Activated effector memory CD4-positive, alpha-beta T cell treated with Interleukin-2 at 50 U/mL for 16 hours (primary cell): ENCODE data around the gene IRF2BP2.

Experiments
- DNase-seq: peaks from one replicate; pipeline ENCODE4 v3.0.0-alpha.2; 2020

IRF2BP2 gene

DNA sequence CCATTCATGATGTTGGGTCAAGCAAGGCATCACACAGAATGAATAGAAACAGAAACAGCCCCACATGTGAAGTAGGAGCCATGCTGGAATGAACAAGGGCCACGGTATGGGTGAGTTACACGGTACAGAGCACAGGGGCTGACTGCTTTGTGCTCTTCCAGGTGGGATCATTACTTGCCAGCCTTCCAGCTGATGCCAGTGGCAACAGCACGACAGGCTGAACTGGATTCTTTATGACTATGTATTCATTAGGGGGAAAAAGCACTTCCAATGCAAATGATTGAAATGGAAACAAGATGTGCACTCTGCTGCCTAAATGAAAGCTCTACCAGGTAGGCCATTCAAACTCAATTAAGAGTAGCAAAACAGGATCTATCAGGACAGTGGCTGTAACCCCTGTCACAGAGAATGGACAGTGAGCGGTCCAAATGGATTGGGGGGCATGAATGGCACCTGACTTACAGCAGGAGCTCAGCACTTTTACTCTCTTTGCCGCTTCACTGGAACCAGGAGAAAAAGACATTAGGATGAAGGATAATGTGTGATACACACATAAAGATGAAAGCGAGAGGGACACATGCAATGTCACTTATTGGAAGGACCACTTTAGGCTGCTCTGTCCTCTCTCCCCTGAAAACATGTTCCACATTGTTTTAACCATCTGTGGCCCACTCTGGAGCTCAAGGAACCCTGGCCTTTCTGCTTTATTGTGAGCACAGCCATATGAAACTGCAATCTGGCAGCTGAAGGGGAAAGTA lies 23.4 kb upstream of the IRF2BP2 start:
- no peak for DNase-seq

DNA sequence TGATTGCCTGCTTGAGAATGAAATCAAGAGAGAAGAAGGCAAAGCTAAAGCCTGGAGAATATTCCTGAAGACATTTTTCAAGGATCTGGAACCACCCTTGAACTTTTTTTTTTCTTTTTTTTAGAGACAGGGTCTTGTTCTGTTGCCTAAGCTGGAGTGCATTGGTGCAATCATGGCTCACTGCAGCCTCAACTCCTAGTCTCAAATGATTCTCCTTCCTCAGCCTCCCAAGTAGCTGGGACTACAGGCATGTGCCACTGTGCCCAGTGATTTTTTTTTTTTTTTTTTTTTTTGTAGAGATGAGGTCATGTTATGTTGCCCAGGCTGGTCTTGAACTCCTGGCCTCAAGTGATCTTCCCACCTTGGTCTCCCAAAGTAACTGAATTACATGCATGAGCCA lies 22.2 kb upstream of the IRF2BP2 start:
- DNase-seq: no peak

DNA sequence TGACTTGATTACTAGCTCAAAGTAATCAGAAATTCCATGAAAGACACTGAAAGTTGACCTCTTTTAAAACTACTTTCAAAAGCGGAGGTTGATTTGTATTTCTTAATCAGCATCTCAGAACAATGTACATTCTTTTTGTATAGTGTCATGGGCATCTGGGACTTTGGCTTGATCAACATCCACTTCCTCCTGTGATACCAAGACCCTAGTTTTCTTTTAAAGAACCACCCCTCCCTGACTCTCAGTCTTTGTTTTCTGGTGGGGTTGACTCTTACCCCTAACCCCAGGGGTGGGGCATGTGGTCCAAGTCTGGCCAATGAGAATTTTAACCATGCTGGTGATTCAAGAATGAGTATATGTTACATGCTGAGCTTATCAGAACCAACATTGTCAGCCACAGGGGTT lies 21.7 kb upstream of the IRF2BP2 start:
- DNase-seq: no peak

DNA sequence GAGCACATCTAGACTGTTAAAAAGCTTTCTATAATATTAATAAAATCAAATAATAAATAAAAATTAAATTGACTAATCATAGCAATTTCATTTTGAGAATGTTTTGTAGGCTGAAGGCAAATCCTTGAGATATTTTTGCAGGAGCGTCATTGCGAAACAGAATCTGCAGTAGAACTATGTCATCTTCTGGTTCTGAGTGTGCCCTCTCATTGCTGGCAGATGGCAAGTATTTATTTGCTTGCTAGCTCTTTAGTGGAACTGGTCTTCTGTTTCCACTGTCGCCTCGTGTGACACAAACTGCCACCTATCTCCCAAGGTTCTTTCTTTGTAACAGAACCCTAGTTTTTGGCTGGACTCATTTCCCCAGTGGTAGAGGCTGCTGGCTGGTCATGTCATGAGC lies 19.0 kb upstream of the IRF2BP2 start:
- DNase-seq: no peak

DNA sequence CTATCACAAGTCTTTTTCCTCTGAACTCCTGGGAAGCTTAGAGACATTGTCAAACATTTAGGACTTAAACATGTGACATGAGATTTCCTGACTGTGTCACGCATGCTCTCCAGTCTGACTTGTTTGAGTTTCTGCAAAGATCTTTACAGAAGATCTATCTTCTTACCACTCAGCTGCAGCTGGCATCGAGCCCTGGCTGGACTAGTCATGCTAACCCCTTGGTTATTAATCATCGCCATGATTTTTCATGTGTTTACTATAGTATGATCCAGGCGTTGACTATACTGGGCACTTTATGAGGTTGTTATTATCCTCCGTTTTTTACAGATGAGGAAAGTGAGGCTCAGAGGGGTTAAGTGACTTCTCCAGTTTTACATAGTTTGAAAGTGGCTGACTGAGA lies 18.1 kb upstream of the IRF2BP2 start:
- no peak for DNase-seq

DNA sequence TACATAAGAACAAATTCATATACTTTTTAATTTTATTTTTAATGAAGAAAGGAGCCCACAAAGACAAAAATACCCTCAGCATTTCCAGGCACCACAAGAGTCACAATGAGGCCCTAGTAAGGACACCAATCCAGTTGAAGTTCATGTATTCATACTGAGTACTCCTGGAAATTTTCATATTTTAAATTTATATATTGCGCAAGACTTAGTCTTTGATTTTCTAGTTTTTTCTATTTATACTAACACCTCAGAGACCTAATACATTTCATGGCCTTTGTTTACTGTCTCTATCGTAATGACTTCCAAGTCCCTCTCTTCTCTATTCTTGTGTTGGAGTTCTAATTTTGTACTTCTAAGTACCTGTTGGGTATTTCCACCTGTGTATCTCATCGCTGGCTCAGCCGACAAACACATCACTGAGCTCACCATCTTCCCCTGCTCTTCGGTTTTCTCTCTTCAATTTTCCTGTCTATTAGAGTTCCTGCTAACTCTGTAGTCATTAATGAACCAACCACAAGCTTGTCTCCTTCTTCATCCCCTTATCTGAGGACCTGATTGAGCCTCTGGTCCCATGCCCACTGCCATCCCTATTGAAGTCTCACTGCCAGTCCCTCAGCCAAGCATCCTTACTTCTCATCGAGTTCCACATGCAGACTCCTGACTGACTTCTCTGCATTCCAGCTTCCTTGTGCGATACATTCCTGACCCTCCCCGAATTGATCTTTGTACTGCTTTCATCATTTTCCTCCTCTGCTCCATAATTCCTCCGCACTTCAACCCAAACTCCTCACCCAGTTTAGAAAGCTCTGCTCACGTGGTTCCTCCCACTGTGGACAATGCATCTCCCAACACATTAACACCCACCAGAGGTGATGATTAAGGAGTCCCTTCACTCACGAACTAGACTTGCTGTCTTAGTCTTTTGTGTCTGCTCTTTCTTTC lies 17.3 kb upstream of the IRF2BP2 start:
- DNase-seq: no peak

DNA sequence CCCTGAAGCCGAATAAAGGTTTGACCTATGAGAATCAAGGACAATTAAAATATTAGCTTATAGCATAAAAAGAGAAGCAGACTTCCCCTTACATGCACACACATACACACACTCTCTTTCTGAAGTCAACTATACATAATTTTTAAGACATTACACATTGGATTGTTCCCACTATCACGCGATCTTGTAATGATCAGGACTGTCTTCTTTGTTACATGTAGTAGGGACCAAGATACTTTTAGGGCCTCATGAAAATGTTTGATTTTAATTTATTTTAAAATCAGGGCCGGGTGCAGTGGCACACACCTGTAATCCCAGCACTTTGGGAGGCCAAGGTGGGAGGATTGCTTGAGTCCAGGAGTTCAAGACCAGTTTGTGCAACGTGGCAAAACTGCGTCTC lies 16.4 kb upstream of the IRF2BP2 start:
- DNase-seq: no peak

DNA sequence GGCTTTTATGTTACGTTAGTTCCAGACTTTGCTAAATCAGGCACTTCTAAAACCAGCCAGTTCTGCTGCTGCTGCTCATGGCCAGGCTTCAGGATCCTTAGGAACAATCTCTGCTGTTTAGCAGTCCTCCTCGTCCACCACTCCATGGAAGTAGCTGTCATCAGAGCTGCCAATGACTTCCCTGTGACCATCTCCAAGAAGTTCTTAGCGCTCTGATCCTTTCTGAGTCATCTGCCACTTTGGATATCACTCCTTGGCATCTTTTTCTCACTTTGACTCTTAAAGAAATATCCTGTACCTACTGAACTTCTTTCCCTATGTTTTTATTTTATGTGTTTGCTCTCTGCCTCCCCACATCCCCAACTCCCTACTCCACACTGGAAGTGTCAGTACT lies 14.7 kb upstream of the IRF2BP2 start:
- DNase-seq: no peak

DNA sequence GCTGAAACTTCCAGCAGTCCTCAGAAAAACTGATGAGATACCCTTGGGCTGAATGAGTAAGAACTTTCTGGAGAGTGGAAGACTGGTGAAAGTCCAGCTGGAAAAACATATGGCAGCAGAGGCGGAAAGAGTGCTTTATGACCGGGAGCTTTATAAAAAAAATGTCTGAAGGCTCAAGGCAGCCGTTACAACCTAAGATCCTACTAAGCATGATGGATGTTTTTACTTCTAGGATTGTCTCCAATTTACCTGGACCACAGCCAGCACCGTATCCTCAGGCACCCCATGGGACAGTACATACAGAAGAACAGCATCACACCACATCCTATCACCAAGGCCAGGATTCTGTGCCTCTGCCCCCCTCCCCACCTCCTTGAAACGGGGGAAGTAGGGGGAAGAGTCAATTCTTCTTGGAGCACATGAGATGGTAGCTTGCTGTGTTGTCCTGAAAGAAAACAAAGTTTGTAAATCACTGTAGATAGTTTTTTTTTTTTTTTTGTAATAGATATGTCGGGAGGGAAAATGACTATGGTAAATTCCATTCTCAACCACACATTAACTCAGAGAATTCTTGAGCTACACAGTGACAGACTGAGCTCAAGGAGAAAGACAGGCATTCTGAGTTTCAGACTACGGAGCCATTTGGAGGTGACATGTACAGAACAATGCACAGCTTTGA lies 11.8 kb upstream of the IRF2BP2 start:
- DNase-seq: no peak

DNA sequence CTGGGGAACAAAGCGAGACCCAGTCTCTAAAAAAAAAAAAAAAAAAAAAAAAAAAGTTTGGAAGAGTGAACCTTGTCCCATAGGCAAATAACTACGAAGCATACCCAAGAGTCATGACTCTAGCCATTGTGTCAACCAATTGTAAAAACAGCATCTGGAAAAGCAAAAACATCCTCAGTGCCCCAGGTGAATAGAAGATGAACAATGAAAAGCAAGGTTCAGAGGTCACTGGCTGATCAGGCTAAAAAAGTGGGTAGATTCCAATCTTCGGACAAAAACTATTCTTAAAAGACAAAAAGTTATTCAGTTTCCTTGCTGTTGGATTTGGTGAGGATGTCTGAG lies 11.1 kb upstream of the IRF2BP2 start:
- no peak for DNase-seq

DNA sequence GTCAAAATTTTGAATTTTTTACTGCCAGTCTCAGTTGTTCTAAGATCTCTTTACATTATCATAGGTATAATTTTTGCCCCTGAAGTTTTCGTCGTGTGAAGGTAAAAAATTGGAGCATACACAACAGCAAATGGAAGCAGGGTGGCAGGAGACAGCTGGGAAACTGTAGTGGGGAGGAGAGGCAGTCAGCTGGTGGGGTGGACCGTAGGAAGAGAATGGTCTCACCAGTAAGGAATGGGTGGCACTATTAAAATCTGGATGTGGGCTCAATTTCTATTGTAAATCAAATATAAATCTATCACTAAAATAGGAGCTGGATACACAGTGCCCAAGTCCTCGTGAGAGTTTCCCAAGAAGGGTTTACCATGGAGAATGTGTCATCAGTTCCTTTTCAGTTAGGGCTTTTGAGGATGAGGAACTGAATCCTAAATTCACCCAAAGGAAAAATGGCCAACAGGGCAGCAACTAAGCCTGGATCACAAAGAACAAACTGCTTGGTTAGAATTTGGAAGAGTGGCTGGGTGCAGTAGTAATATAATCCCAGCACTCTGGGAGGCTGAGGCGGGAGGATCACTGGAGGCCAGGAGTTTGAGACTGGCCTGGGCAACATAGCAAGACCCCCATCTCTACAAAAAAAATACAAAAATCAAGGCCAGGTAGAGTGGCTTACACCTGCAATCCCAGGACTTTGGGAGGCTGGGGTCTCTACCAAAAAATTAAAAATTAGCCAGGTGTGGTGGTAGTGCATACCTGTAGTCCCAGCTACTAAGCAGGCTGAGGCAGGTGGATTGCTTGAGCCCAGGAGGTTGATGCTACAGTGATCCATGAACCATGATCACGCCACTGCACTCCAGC lies 10.5 kb upstream of the IRF2BP2 start:
- DNase-seq: no peak

DNA sequence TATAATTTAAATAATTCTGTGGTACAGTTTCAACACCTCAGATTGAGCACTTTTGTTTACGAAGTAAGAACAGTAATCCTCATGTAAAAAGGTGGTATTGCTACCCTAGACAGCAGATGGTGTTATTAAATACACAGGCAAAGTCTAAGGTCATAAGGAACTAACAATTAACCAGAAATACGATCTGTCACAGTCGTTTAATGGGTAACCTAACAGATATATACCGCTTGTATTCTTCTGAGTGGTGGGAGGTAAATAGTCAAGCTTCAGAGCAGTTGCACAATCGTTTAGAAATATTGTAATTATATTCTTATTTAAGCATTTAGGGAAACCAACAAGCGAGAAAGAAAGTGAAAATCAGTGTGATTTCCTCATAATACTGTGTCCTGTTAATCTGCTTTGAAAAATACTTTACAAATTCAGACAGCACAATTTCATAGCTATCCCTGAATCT lies 9.8 kb upstream of the IRF2BP2 start:
- no peak for DNase-seq

DNA sequence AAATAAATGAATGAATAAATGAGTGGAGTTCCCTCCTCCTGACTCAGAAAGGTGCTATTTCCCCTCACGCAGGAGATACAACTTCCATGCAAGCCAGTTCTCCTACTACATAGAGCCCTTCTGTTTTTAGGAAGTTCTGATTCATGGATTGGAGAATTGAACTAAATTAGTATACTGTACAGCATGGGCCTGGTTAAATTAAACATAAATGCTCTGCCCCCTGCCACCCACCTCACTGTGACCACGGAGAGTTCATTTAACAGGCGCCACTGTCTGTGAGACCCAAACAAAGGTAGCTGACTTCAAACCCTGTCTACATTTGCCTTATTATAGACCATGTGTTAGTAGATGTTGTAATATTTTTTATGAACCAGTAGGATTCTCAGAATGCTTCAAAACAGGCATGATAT lies 9.1 kb upstream of the IRF2BP2 start:
- no peak for DNase-seq

DNA sequence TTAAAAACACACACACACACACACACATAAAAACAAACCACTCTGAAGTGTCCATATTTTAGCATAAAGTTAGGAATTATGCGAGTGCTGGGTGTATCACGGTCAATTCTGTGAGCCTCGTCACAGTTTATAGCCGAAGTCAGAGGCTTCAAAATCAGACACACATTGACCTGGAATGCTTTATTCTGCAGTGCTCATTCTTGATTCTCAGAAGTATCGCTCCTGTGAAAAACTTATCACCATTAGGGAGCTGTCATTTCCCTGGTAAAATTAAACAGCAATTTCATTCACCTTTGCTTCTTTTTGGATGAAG lies 8.7 kb upstream of the IRF2BP2 start:
- DNase-seq: no peak

DNA sequence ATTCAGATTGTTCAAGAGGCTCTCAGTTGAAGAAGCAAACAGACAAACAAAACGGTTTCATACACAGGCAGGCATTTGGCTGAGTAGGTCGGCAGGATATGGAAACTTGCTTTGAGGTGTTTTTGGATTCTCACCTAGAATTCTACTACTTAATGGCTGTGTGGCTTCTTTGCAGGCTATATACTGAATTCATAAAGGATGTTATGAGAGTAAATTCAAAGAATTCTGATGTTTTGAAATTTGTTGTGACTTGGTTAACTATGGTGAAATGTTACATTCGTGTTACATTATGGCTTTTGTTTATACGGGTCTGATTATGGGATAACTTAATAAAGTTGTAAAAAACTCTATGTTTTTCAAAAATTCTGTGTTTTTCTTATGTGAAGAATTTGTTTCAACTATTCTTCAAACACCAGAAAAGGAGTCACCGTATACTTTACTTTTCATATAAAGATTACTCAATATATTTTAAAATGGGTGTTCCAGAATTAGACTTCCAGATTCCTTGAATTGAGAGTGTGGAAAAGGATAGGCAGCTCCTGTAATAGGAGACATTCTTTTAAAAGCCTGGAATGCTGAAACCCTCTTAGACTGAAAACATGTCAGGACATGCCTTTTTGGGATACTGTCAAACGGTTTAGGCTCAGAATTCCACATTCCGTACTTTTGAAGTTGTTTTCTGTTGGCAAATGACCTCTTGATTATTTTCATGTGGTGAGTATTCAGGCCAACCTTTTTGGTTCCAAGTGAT lies 8.2 kb upstream of the IRF2BP2 start:
- DNase-seq: no peak

DNA sequence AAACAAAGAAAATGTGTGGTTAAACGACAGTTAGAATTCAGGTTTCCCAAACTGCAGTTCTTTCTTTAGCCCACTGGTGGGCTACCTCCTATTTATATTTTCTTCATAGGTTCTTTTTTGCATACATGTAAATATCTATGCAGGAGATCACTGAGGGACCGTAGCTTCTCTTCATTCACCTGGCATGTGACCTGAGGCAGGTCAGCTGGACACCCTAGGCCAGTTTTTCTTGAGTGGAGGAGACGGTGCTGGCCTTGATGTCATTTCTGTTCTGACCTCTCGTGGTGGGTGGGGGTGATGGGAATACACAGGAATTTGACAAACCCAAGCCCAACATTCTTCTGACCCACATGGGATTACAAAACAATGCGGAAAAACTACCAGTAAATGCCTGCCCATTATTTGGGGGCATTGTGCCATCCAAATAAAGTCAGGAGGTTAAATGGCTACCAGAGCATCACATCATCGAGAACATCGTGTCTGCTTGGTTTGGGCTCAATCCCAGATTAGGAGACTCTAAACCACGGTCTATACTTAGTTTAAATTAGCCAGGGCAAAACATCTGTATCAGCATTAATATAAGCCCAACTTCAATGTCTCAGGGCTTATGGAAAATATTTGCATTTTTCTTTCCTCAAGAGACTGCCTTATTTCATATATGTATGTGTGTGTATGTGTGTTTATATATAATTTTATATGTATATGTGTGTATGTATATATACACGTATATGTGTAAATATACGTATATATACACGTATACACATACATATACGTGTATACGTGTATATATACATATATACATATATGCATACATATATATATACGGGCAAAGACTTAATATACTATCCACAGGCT lies 7.4 kb upstream of the IRF2BP2 start:
- DNase-seq: no peak

DNA sequence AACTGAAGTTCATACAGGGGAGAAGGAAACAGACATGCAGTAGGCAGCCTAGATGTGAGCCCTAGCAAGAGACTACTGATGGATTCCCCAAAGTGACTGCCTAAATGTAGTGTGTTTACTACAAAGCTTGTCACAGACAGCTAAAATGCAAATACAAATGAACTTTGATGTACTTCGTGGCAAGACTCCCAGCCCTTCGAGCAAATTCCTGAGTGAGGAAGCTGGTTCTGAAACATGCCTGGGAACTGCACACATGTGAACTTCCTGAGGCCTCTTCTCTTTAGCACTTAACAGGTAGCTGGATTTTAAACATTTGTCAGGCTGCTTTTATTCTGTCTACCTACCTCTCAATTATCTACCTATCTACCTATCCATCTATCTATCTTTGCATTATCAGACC lies 6.7 kb upstream of the IRF2BP2 start:
- no peak for DNase-seq

DNA sequence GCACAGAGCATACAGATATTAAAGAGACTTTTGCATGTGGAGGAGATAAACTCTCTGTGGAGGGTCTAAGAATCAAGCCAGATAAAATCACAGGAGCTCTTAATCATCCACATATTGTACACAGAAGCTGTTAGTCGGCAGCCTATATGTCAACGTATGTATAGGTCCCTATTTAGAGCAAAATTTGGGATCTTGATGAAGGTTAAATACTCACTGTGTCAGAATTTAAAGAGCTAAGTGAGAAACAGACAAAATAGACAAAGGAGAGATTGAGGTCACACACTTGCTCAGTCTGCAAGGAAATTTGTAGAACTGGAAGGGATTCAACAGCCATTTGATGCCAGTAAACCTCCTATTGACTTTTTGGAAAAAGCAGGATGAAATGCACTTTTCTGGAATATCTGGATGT lies 4.1 kb upstream of the IRF2BP2 start:
- DNase-seq: no peak

DNA sequence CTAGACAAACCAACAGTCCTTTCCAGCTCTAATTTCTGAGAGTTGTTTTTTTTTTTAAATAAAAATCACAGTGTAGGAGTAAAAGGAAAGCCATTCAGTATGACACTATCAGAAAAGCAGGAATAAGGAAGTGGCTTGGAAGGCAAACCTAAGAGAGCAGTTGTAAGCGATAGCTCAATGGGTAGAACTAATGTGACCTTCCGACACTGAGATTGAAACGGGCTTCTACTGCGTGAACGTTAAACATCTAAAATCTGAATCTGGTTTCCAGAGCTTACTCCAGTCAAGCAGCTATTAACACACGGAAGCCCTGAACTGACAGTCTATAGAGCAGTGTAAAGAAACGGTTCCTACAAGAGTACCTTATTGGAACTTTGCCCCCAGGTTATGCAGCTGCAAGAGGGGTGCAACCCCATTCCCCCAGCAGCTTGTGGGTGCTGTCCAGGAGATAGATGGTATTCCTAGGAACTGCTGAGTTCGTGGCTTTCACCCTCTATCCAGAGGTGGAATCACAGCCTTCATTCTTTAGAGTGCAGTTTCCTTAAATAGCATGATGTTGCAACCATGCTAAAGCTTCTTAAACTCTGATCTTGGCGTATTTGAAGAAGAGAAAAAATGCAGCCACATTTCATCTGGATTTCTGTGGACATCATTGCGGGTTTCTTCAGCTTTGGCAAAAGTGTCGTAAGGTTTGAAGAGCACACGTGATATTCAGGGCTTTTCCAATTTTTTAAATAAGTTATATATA lies 3.3 kb upstream of the IRF2BP2 start:
- DNase-seq: no peak

DNA sequence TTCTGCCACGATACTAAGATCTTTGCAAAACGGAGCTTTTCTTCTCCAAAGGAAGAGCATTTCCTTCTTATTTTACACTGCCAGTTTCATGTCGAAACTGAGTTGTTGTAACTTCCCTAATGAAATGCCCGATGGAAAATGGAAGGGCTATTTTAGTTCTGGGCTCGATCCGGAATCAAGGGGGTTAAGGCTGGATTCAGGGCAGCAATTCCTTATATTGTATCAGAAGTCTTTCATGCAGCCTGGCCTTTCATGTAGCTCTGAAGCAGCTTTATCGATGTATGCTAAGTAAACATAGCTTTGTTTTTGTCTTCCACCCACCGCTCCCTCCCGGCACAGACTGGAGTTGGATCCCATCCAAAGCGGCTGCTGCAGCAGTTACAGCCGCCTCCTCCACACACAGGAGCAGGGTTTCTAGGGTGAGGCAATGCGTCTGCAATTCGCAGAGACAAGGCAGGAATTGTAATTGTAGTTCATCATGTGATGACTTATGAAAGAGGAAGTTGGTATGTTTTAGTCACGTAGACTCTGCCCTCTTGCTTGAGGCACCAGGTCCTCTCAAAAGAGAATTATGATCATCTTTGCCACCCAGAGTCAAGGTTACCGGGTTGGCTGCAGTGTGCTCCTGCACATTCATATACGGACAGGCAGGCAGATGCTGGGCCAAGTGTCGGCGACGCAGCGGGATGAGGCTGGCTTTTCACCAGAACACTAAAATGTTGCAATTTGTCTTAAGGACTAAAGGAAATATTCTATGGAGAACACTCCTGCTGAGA lies 2.6 kb upstream of the IRF2BP2 start:
- DNase-seq: peak; percentile 57
